Renal cortical epithelial cell (primary cell): ENCODE data around the gene SRRM3. TPM values are rescaled to one million over a fixed set of nuclear protein-coding genes. Genes with fewer than 3 reads are reported as not detected.
"Not testable (repeated sequence)": the region's sequence is repeated elsewhere in the genome, so short reads cannot be mapped to it uniquely, and the experiment has no call there.

Experiments used
- DNase-seq: peaks from one replicate; pipeline ENCODE4 v3.0.0-alpha.2; 2011; ENCODE audit warnings: low read depth
- total RNA-seq: library from RNA; depleted of rRNA; stranded (reverse); fragments of >200 nt; gene quantifications from 2 replicates; pipeline ENCODE4 v1.2.3, GENCODE V29; 2014

SRRM3 gene
- total RNA-seq = 0.30 TPM in 1 of 2 replicates, not detected in the other

DNA sequence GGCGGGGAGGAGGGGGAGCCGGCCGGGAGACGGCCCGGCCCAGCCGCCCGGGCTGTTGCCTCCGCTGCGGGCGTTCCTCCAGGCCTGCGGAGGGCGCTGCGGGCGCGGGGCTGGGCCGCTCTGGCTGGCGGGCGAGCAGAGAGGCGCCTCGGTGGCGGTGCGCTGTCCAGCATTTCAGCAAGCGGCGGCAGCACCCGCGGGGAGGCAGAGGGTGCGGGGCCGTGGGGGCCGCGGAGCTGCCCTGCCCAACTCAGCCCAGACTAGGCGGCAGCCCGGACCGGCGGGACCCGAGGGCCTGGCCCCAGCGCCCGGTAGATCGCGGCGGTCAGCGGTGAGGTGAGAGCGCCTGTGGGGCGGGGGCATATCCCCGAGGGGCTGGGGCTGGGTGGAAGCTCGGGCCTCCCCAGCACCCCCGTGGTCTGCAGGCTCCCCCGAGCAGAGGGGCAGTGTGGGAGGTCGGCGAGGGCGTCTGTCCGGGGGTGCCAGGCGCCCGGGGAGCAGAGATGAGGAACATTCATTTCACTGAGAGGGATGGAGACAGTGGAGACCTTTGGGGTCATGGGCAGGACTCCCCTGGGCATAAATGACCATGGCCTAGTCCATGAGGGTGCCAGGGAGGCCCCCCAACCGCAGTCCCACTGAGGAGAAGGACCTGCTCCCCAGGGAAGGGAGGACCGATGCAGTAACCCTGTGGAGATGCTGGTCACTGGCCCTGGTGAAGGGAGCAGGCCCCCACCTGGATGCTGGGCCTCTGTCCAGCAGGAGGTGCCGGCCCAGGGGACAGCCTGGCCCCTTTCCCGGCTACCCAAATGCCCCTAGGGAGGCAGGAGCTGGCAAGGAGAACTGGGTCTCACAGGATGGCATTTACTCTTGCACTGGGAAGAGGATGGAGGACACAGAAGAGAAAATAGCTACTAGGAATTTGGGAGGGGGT is at the start of gene SRRM3:
TSS of gene SRRM3 (plus strand) at position 165 of the 934 bp plus-strand sequence. CDS start 33,171 bp downstream, outside the sequence.
- peak; percentile 2 for DNase-seq

- peak; percentile 11 for DNase-seq
Measured at GRCh38 chr7:76151932-76152331, 49.8 kb upstream of the SRRM3 start.

DNA sequence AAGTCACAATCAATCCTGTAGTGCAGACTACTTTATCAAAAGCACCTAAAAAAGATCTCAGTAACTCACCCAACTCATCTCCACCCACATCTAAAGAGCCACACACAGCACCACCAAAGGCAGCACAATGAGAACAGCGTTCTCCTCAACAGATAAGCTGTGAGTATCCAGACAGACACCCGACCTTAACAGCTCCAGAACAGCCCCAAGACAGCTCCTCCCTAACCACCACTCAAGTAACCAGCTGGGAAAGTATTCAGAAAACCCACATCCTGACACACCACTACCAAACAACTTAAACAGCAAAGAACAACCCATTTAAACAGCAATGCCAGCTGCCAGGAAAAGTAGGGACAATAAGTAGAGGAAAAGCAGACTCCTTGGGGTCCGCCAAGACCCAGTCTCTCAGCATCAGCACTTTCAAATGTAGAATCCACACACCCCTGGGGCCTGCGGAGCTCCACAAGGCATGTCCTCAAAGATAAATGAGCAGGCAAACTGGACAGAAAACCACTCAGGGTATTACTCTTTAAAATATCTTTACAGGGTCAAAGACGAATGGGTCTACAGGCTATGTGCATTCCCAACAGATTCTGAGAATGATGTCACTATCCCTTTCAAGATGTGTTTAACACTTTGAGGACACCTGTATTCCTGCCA is 48.0 kb upstream of the SRRM3 start:
- DNase-seq = not testable (repeated sequence)

GRCh38 chr7:76155938-76156337 is 45.8 kb upstream of the SRRM3 start:
- peak; percentile 50 for DNase-seq

GRCh38 chr7:76156992-76157685 is 44.6 kb upstream of the SRRM3 start:
- DNase-seq = not testable (repeated sequence)

- DNase-seq = not testable (repeated sequence)
Measured at GRCh38 chr7:76158416-76158815, 43.3 kb upstream of the SRRM3 start.

DNA sequence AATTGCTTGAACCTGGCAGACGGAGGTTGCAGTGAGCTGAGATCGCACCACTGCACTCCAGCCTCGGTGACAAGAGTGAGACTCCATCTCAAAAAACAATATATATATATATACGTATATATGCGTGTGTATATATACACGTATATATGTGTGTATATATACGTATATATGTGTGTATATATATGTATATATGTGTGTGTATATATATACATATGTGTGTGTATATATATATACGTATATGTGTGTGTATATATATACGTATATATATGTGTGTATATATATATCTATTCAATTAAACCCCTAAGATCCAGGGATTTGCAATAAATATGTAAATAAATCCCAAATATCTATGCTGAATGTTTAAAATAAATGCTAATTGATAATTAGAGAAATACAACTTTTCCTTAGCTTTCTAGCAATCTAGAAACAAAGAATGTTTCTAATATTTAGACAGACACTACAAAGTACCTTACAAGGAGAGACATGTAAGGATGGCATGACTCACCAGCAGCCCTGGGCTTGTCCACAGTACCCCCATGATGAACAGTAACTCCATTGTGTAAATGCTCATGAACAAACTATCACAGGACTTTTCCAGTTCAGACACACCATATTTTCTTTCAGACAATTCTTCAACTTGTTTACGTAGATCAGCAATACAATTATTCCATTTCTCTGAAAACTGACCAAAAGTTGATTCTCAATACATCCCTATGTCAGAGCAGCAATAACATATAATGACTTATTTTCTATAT is 39.1 kb upstream of the SRRM3 start:
- DNase-seq = peak; percentile 27

DNA sequence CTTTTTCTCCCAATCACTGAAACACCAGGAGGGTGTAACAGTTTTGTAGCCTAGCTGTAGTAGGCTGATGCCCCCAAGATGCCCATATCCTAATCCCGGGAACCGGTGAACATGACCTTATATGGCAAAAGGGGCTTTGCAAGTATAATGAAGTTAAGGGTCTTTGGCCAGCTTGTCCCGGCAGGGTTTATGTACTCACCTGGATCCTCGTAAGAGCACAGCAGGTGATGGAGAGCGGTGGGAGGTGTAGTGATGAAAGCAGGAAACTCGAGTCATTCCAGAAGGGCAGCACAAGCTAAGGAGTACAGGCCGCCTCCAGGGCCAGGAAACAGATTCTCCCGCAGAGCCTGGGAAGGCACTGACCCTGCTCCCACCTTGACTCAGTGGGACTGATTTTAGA is 37.9 kb upstream of the SRRM3 start:
- not testable (repeated sequence) for DNase-seq

DNA sequence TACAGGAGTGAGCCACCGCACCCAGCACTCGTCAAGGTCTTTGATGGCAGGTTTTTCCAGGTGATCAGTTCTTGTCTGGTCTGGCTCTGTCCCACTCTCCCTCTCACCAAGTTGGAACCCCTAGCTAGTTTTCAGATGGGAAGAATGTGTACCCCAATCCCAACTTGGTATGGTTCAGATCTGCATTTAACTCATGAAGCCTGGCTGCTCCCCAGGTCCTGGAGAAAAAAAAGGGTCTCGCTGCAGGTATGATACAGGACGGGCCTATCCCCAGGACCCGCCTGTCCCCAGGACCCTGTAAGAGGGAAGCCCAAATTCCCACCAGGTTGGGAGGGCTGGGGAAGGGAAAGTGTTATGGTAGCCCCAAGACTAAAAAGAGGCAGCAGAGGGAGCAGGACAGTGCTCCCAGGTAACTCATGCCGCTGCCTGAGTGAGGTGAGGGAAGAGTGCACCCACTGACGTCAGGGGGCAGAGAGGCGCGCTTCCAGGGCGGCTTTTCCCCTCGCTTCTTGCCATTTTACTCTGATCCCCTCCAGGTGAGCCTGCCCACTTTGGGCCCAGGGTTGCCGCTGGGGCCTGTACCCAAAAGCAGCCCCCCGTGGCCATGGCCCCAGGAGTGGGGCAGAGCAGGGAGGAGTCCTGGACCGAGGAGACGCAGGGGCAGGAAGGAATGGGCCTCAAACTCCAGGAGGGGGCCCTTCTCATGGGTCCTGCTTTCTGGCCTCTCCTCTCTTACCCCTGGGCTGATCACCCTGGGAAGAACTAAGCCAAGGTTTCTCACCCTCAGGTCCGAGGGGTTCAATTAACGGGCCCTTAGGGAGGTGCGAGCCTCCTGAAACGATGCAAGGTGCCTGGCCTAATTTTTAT is 36.4 kb upstream of the SRRM3 start:
- no peak for DNase-seq

- DNase-seq = no peak
Measured at GRCh38 chr7:76165973-76166403, 35.7 kb upstream of the SRRM3 start.

DNA sequence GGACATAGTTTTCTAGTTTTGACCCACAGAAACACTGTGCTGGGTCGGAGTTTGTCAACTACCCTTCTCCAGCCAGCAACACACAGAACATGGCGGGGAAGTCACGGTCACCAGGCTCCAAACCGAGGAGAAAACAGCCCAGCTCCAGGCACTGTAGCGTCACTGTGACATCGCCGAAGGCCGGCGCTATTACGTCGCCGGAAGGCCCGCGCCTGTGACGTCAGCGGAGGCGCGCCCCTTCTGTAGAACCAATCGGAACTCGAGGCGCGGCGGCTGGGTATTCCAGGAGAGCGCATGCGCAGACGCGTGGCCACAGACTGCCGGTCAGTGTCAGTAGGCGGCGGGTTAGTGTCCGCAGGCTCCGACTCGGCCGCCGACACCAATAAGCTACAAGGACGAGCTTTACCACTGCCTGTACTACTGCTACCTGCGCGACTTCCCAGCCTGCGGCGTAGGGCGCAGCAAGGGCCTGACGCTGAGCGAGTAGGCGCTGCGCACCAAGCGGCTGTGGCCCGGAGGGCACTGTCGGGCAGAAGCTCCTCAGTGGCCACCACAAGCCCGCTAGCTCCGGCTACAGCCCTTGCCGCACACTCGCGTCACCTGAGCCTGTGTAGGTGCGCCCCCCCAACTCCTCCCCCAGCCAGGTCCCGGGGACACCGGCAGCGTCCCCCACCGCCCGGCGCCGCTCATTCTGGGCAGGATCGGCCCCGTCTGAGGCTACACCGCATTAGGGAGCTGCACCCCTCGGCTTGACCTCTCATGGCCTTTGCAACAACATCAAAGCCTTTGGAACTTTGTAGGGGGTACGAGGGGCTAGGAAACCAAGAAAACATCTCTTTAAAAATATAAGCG is 35.1 kb upstream of the SRRM3 start:
- DNase-seq = peak; percentile 83

DNA sequence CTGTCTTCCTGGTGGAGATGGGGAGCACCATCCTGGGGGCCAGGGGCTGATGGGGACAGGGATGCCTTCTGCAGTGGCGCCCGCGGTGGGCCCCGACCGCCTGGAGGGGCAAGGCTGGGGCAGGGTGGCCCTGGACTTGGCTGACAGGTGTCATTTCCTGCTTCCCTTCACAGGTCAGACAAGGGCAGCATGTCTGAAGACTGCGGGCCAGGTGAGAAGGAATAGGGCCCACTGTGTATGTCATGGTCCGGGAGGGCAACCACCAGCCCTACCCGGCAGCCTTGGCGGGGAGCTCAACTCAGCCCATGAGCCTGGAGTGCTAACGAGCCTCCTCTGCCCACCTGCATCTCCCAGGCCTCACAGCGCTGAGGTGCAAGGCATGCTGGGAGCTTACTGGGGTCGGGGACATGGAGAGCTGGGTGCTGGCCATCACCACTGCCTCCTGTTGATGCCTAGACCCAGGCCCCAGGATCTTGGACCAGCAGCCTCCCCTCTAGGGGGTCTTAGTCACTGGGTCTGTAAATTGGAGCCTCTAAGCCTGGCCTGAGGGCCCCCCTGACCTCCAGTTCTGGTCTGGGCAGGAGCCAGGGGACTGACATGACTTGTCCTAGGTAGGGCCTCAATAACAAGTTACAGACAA is 28.0 kb upstream of the SRRM3 start:
- DNase-seq = no peak

GRCh38 chr7:76176951-76177350 is 24.7 kb upstream of the SRRM3 start:
- not testable (repeated sequence) for DNase-seq

DNA sequence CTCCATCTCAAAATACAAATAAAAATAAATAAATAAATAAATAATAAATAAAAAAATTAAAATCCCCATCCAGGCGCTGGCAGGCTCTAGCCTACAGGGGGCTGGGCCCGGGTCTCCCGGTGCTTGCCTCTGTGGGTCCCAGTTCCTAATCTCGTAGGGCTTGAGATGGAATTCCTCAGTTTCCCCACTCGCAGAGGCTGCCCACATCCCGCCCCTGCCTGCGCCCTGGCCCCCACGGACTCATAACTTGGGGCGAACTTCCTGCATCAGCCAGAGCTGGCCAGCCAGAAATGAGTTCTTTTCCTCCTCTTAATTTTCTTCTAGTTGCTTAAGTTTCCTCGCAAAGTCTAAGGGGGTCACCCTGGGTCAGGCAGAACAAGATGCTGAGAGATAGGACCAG is 22.0 kb upstream of the SRRM3 start:
- no peak for DNase-seq

GRCh38 chr7:76182225-76182960 is 19.3 kb upstream of the SRRM3 start:
- DNase-seq = no peak

- DNase-seq = no peak
Measured at GRCh38 chr7:76185187-76185896, 16.4 kb upstream of the SRRM3 start.

- DNase-seq = no peak
Measured at GRCh38 chr7:76187272-76187671, 14.4 kb upstream of the SRRM3 start.

DNA sequence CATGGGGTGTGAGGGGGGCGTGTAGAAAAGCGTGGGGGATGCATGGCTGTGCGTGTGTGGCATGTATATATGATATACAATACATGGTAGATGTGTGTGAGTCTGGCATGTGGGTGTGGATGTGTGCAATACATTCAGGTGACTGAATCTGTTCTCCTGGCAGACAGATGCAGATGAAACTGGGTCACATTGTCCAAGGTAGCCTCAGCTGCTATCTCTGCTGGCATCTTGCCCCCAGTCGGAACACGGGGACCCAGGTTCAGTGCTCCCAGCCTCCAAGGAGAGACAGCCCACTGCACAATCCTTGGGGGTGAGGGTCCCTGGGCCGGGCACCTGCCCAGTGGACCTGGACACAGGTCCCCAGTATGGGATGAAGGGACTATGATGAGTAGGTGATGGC is 12.4 kb upstream of the SRRM3 start:
- no peak for DNase-seq
